Stimulated activated memory B cell treated with anti-CD40 and anti-IgM and Interleukin-4, amounts not matched to agents 10 μg/mL and 1 μg/mL and 100 μg/mL, for 72 hours (primary cell): ENCODE results near the gene RCAN3.
"Not testable (repeated sequence)": the region's sequence is repeated elsewhere in the genome, so short reads cannot be mapped to it uniquely, and the experiment has no call there.

Source experiments
- ATAC-seq: fragments of 150-1000 bp; cut with Tn5 transposase; 2 replicates; pipeline ENCODE4 v1.10.0; 2021
- H3K27ac Mint-ChIP-seq: one replicate; pipeline ENCODE4 v1.8.0; 2022; ENCODE audit warnings: mild to moderate bottlenecking, mixed read lengths
- H3K27me3 Mint-ChIP-seq: one replicate; pipeline ENCODE4 v1.8.0; 2022; ENCODE audit warnings: mixed read lengths
- H3K36me3 Mint-ChIP-seq: one replicate; pipeline ENCODE4 v1.8.0; 2022; ENCODE audit warnings: mixed read lengths
- H3K4me1 Mint-ChIP-seq: one replicate; pipeline ENCODE4 v1.8.0; 2022; ENCODE audit warnings: mixed read lengths
- H3K4me3 Mint-ChIP-seq: one replicate; pipeline ENCODE4 v1.8.0; 2022; ENCODE audit warnings: mild to moderate bottlenecking, moderate library complexity, mixed read lengths
- H3K9me3 Mint-ChIP-seq: one replicate; pipeline ENCODE4 v1.8.0; 2022; ENCODE audit warnings: mixed read lengths

RCAN3 gene

GRCh38 chr1:24517898-24518297, 15.3 kb downstream of the RCAN3 start:
- Mint-ChIP-seq H3K27ac (no peak overlapping the region), H3K27me3 (no peaks in the 10 kb centered on the region), H3K4me3 (no peak overlapping the region), H3K36me3 (peaks cover 37% of the 10 kb centered on the region), H3K4me1 (no peaks in the 10 kb centered on the region), H3K9me3 (peaks cover 3% of the 10 kb centered on the region)
- ATAC-seq, result no peak

GRCh38 chr1:24520282-24520681, 17.6 kb downstream of the RCAN3 start:
- not testable (repeated sequence) for H3K27ac Mint-ChIP-seq, H3K4me1 Mint-ChIP-seq, H3K4me3 Mint-ChIP-seq, H3K9me3 Mint-ChIP-seq, ATAC-seq, H3K27me3 Mint-ChIP-seq
- peaks cover 27% of the 10 kb centered on the region for H3K36me3 Mint-ChIP-seq

GRCh38 chr1:24525606-24526005, 23.0 kb downstream of the RCAN3 start:
- ATAC-seq, result no peak
- Mint-ChIP-seq H3K4me3 (no peak overlapping the region), H3K36me3 (peaks cover 10% of the 10 kb centered on the region), H3K4me1 (peaks cover 26% of the 10 kb centered on the region), H3K27me3 (no peaks in the 10 kb centered on the region), H3K9me3 (no peaks in the 10 kb centered on the region), H3K27ac (no peak overlapping the region)

- no peak for ATAC-seq
- no peaks in the 10 kb centered on the region for H3K27me3 Mint-ChIP-seq
- peaks cover 26% of the 10 kb centered on the region for H3K4me1 Mint-ChIP-seq
- H3K9me3 Mint-ChIP-seq, result no peaks in the 10 kb centered on the region
- H3K4me3 Mint-ChIP-seq, result no peak overlapping the region
- no peak overlapping the region for H3K27ac Mint-ChIP-seq
- H3K36me3 Mint-ChIP-seq, result peaks cover 10% of the 10 kb centered on the region
These were observed 23.4 kb downstream of the RCAN3 start for GRCh38 chr1:24526045-24526444.

- no peaks in the 10 kb centered on the region for H3K27me3 Mint-ChIP-seq
- no peak for ATAC-seq
- H3K4me1 Mint-ChIP-seq, result peaks cover 26% of the 10 kb centered on the region
- no peak overlapping the region for H3K4me3 Mint-ChIP-seq
- no peak overlapping the region for H3K27ac Mint-ChIP-seq
- H3K36me3 Mint-ChIP-seq, result peaks cover 10% of the 10 kb centered on the region
- H3K9me3 Mint-ChIP-seq, result no peaks in the 10 kb centered on the region
These were observed 24.4 kb downstream of the RCAN3 start for GRCh38 chr1:24526940-24527542.

GRCh38 chr1:24528744-24529143, 26.1 kb downstream of the RCAN3 start:
- no peak for ATAC-seq
- H3K36me3 Mint-ChIP-seq, result peaks cover 23% of the 10 kb centered on the region
- no peak overlapping the region for H3K4me3 Mint-ChIP-seq

GRCh38 chr1:24529292-24529691, 26.7 kb downstream of the RCAN3 start:
- not testable (repeated sequence) for ATAC-seq, H3K4me3 Mint-ChIP-seq, H3K9me3 Mint-ChIP-seq, H3K27me3 Mint-ChIP-seq
- Mint-ChIP-seq H3K4me1 (peaks cover 33% of the 10 kb centered on the region), H3K36me3 (peaks cover 23% of the 10 kb centered on the region), H3K27ac (peak overlapping the region; percentile 54)

More at GRCh38 chr1:24528744-24529143, 26.1 kb downstream of the RCAN3 start:
- peak overlapping the region; percentile 54 for H3K27ac Mint-ChIP-seq
- H3K9me3 Mint-ChIP-seq, result no peaks in the 10 kb centered on the region
- H3K4me1 Mint-ChIP-seq, result peaks cover 27% of the 10 kb centered on the region
- no peaks in the 10 kb centered on the region for H3K27me3 Mint-ChIP-seq

- ATAC-seq, result peak; percentile 85
- H3K4me1 Mint-ChIP-seq, result peaks cover 54% of the 10 kb centered on the region
- no peaks in the 10 kb centered on the region for H3K27me3 Mint-ChIP-seq
- H3K27ac Mint-ChIP-seq, result peak overlapping the region; percentile 98
- H3K4me3 Mint-ChIP-seq, result peak overlapping the region; percentile 87
- H3K9me3 Mint-ChIP-seq, result no peaks in the 10 kb centered on the region
- H3K36me3 Mint-ChIP-seq, result peaks cover 16% of the 10 kb centered on the region
These were observed 32.4 kb downstream of the RCAN3 start for GRCh38 chr1:24535021-24535424.

- H3K27ac Mint-ChIP-seq, result peak overlapping the region; percentile 98
These were observed 33.1 kb downstream of the RCAN3 start for GRCh38 chr1:24535778-24536177.

GRCh38 chr1:24536391-24536840, 33.8 kb downstream of the RCAN3 start:
- Mint-ChIP-seq H3K27ac (peak overlapping the region; percentile 98), H3K4me3 (peak overlapping the region; percentile 70), H3K9me3 (no peaks in the 10 kb centered on the region), H3K4me1 (peaks cover 64% of the 10 kb centered on the region), H3K27me3 (no peaks in the 10 kb centered on the region), H3K36me3 (peaks cover 12% of the 10 kb centered on the region)
- ATAC-seq, result peak; percentile 86

More at GRCh38 chr1:24535778-24536177, 33.1 kb downstream of the RCAN3 start:
- Mint-ChIP-seq H3K9me3 (no peaks in the 10 kb centered on the region), H3K4me1 (peaks cover 58% of the 10 kb centered on the region), H3K27me3 (no peaks in the 10 kb centered on the region), H3K4me3 (peak overlapping the region; percentile 70), H3K36me3 (peaks cover 12% of the 10 kb centered on the region)
- no peak for ATAC-seq

GRCh38 chr1:24540051-24540905, 37.6 kb downstream of the RCAN3 start:
- H3K9me3 Mint-ChIP-seq, result no peaks in the 10 kb centered on the region
- no peaks in the 10 kb centered on the region for H3K27me3 Mint-ChIP-seq
- no peaks in the 10 kb centered on the region for H3K36me3 Mint-ChIP-seq
- H3K4me1 Mint-ChIP-seq, result peaks cover 59% of the 10 kb centered on the region
- H3K27ac Mint-ChIP-seq, result peak overlapping the region; percentile 88
- no peak for ATAC-seq
- peak overlapping the region; percentile 47 for H3K4me3 Mint-ChIP-seq

- no peaks in the 10 kb centered on the region for H3K9me3 Mint-ChIP-seq
- H3K27ac Mint-ChIP-seq, result peak overlapping the region; percentile 88
- peak; percentile 73 for ATAC-seq
- H3K4me3 Mint-ChIP-seq, result peak overlapping the region; percentile 47
- H3K27me3 Mint-ChIP-seq, result no peaks in the 10 kb centered on the region
- H3K4me1 Mint-ChIP-seq, result peaks cover 51% of the 10 kb centered on the region
- H3K36me3 Mint-ChIP-seq, result no peaks in the 10 kb centered on the region
These were observed 38.5 kb downstream of the RCAN3 start for GRCh38 chr1:24540906-24541710.

- Mint-ChIP-seq H3K27ac (peak overlapping the region; percentile 88), H3K4me3 (no peak overlapping the region), H3K27me3 (no peaks in the 10 kb centered on the region), H3K4me1 (peaks cover 44% of the 10 kb centered on the region), H3K9me3 (no peaks in the 10 kb centered on the region), H3K36me3 (no peaks in the 10 kb centered on the region)
- ATAC-seq, result no peak
These were observed 39.2 kb downstream of the RCAN3 start for GRCh38 chr1:24541711-24542346.

GRCh38 chr1:24544239-24544638, 41.6 kb downstream of the RCAN3 start:
- Mint-ChIP-seq H3K27ac (no peak overlapping the region), H3K4me3 (no peak overlapping the region), H3K4me1 (peaks cover 50% of the 10 kb centered on the region), H3K36me3 (no peaks in the 10 kb centered on the region), H3K9me3 (no peaks in the 10 kb centered on the region), H3K27me3 (no peaks in the 10 kb centered on the region)
- ATAC-seq, result no peak

- no peak for ATAC-seq
- no peaks in the 10 kb centered on the region for H3K9me3 Mint-ChIP-seq
- peak overlapping the region; percentile 38 for H3K27ac Mint-ChIP-seq
- H3K36me3 Mint-ChIP-seq, result no peaks in the 10 kb centered on the region
- peaks cover 36% of the 10 kb centered on the region for H3K4me1 Mint-ChIP-seq
- H3K27me3 Mint-ChIP-seq, result no peaks in the 10 kb centered on the region
- no peak overlapping the region for H3K4me3 Mint-ChIP-seq
These were observed 43.0 kb downstream of the RCAN3 start for GRCh38 chr1:24545662-24546061.
